ENCODE results near the gene EVA1C. TPM values are rescaled to one million over a fixed set of nuclear protein-coding genes. Genes with fewer than 3 reads are reported as not detected.

Gene EVA1C
- total RNA-seq, 2 experiments from 2014 or later = 11.1 to 12.7 TPM

DNA sequence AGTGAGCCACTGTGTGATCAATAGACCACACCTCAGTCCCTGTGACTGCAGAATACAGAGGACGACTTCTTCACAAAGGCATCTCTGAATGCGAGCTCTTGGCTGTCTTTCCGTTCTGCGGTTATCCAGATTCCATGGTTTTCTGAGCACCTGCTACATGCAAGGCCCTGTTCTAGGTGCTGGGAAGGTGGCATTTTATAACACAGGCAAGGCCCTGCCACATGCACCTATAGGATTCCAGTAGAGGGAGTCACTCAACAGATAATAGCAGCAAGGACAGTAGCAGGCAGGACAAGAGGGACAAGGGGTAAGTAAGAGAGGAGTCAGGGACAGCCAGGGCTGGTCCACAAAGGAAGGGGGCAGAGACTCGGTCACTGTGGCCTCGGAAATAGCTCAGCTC, 28.7 kb upstream of the EVA1C start:
- Mint-ChIP-seq H3K27ac (no peak overlapping the region), H3K27me3 (no peaks in the 10 kb centered on the region), H3K9me3 (no peaks in the 10 kb centered on the region), H3K4me3 (no peak overlapping the region), H3K36me3 (ENCODE audit: low read depth) (peaks cover 79% of the 10 kb centered on the region), H3K4me1 (ENCODE audit: low read depth) (peaks cover 24% of the 10 kb centered on the region)
- TF ChIP-seq, protein P1, sequence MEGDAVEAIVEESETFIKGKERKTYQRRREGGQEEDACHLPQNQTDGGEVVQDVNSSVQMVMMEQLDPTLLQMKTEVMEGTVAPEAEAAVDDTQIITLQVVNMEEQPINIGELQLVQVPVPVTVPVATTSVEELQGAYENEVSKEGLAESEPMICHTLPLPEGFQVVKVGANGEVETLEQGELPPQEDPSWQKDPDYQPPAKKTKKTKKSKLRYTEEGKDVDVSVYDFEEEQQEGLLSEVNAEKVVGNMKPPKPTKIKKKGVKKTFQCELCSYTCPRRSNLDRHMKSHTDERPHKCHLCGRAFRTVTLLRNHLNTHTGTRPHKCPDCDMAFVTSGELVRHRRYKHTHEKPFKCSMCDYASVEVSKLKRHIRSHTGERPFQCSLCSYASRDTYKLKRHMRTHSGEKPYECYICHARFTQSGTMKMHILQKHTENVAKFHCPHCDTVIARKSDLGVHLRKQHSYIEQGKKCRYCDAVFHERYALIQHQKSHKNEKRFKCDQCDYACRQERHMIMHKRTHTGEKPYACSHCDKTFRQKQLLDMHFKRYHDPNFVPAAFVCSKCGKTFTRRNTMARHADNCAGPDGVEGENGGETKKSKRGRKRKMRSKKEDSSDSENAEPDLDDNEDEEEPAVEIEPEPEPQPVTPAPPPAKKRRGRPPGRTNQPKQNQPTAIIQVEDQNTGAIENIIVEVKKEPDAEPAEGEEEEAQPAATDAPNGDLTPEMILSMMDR (IDR thresholded peaks at IDR 0.05) = no peak
- ChIA-PET CTCF (no interaction called here), POLR2A (no interaction called here)
- H3K36me3 ChIP-seq (ENCODE audit: insufficient read depth, low read length) = peaks cover 60% of the 10 kb centered on the region
- H3K27ac ChIP-seq (ENCODE audit: low read depth in 1 of 2, low read length in 2 of 2) = no peak overlapping the region
- ATAC-seq (ENCODE audit: poor library complexity) = no peak
- H3K9me3 ChIP-seq (ENCODE audit: control insufficient read depth in 1 of 2, insufficient read depth in 1 of 2, low read length in 2 of 2) = no peaks in the 10 kb centered on the region
- intact Hi-C loops (cut with DNase I, micrococcal nuclease) = no loop called here
- H3K4me3 ChIP-seq (ENCODE audit: low read length) = no peak overlapping the region
- H3K4me1 ChIP-seq (ENCODE audit: insufficient read depth, low read length) = peaks cover 7% of the 10 kb centered on the region
- DNase-seq = no peak
- no peaks in the 10 kb centered on the region for H3K27me3 ChIP-seq (ENCODE audit: control insufficient read depth in 1 of 2, insufficient read depth in 2 of 2, low read length in 2 of 2)

DNA sequence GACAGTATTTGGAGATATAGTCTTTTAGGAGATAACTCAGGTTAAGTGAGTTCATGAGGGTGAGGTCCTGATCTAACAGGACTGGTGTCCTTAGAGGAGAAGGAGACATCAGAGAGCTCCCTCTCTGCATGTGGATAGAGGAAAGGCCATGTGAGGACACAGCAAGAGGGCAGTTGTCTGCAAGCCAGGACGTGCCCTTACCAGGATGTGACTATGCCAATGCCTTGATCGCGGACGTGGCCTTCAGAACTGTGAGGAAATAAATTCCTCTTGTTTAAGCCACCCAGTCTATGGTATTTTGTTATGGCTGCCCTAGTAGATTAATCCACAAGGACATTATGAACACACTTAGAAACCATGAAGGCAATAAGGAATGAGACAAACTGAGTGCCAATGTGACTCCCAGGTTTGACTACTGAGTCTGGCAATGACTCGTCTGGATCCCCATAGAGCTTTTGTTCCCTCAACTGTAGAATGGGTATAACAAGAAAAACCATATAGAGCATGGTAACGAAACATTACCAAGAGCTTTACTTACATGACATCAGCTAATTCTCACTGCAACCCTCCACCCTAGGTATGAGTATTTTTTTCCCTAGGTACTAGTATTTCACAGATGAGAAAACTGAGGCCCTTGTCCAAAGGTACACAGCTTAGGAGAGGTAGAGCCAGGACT, 26.2 kb upstream of the EVA1C start:
- Histone ChIP-seq H3K36me3 (ENCODE audit: insufficient read depth, low read length) (peaks cover 45% of the 10 kb centered on the region), H3K4me3 (ENCODE audit: low read length) (no peak overlapping the region), H3K9me3 (ENCODE audit: control insufficient read depth in 1 of 2, insufficient read depth in 1 of 2, low read length in 2 of 2) (no peaks in the 10 kb centered on the region), H3K27ac (ENCODE audit: low read depth in 1 of 2, low read length in 2 of 2) (no peak overlapping the region), H3K4me1 (ENCODE audit: insufficient read depth, low read length) (peaks cover 9% of the 10 kb centered on the region), H3K27me3 (ENCODE audit: control insufficient read depth in 1 of 2, insufficient read depth in 2 of 2, low read length in 2 of 2) (no peaks in the 10 kb centered on the region)
- Mint-ChIP-seq H3K36me3 (ENCODE audit: low read depth) (peaks cover 70% of the 10 kb centered on the region), H3K4me3 (no peak overlapping the region), H3K27me3 (no peaks in the 10 kb centered on the region), H3K9me3 (no peaks in the 10 kb centered on the region), H3K27ac (no peak overlapping the region), H3K4me1 (ENCODE audit: low read depth) (peaks cover 45% of the 10 kb centered on the region)
- intact Hi-C loops (cut with DNase I, micrococcal nuclease) = loop anchor here in 1 of 2 experiments (5.0 kb wide), 1 partner anchor 654 kb away; the partner anchor contains the start of gene SCAF4
- DNase-seq (no peak), ATAC-seq (ENCODE audit: poor library complexity) (no peak)
- TF ChIP-seq, protein P1 (IDR thresholded peaks at IDR 0.05) = no peak
- ChIA-PET POLR2A (no interaction called here), CTCF (interaction anchor here (0.6 kb wide), 1 partner anchor 221 kb away, joined by 4 read pairs; no protein-coding TSS in a partner anchor)

DNA sequence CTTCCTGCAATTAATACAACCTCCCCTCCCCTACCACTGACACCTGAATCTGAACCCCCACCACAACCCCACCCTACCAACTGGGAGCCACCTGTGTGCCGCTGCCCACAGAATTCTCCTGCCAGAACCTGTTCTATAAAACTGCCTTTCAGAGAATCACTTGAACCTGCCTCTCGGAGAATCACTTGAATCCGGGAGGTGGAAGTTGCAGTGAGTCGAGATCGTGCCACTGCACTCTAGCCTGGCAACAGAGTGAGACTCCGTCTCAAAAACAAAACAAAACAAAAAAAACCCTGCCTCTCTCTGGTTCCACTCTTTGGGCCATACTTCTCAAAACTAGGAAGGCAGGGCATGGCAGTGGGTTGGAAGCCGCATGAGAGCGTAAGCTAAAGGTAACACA, 25.4 kb upstream of the EVA1C start:
- H3K4me1 ChIP-seq (ENCODE audit: insufficient read depth, low read length) = peaks cover 18% of the 10 kb centered on the region
- H3K27me3 ChIP-seq (ENCODE audit: control insufficient read depth in 1 of 2, insufficient read depth in 2 of 2, low read length in 2 of 2) = no peaks in the 10 kb centered on the region
- no peaks in the 10 kb centered on the region for H3K27me3 Mint-ChIP-seq
- peaks cover 62% of the 10 kb centered on the region for H3K36me3 Mint-ChIP-seq (ENCODE audit: low read depth)
- DNase-seq = no peak
- CTCF ChIA-PET = no interaction called here
- H3K36me3 ChIP-seq (ENCODE audit: insufficient read depth, low read length) = peaks cover 43% of the 10 kb centered on the region
- ATAC-seq (ENCODE audit: poor library complexity) = no peak
- TF ChIP-seq, protein P1 (IDR thresholded peaks at IDR 0.05) = no peak
- peaks cover 53% of the 10 kb centered on the region for H3K4me1 Mint-ChIP-seq (ENCODE audit: low read depth)
- no peaks in the 10 kb centered on the region for H3K9me3 ChIP-seq (ENCODE audit: control insufficient read depth in 1 of 2, insufficient read depth in 1 of 2, low read length in 2 of 2)
- intact Hi-C loops (cut with DNase I, micrococcal nuclease) = loop anchor here in 1 of 2 experiments (5.0 kb wide), 1 partner anchor 655 kb away; the partner anchor contains the start of gene SCAF4
- POLR2A ChIA-PET = no interaction called here
- H3K9me3 Mint-ChIP-seq = no peaks in the 10 kb centered on the region
- H3K4me3 Mint-ChIP-seq = no peak overlapping the region
- H3K27ac Mint-ChIP-seq = no peak overlapping the region
- no peak overlapping the region for H3K4me3 ChIP-seq (ENCODE audit: low read length)
- no peak overlapping the region for H3K27ac ChIP-seq (ENCODE audit: low read depth in 1 of 2, low read length in 2 of 2)
